ENCODE data around the gene ARPP21.
"Not testable (repeated sequence)": the region's sequence is repeated elsewhere in the genome, so short reads cannot be mapped to it uniquely, and the experiment has no call there.

The ARPP21 gene

DNA sequence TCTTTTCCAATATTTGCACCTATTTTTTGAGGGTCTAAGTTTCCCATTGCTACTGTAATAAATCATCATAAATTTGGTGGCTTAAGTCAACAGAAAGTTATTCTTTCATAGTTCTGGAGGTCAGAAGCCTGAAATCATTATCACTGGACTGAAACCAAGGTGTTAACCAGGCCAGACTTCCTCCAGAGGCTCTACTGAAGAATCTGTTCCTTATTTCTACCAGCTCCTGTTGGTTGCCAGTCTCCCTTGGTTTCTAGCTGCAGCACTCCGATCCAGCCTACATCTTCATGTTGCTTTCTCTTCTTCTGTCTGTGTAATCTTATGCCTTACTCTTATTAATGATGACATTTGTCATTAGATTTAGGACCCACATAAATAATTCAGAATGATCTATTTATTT lies 22.0 kb upstream of the ARPP21 start:
- TF ChIP-seq, protein P1, sequence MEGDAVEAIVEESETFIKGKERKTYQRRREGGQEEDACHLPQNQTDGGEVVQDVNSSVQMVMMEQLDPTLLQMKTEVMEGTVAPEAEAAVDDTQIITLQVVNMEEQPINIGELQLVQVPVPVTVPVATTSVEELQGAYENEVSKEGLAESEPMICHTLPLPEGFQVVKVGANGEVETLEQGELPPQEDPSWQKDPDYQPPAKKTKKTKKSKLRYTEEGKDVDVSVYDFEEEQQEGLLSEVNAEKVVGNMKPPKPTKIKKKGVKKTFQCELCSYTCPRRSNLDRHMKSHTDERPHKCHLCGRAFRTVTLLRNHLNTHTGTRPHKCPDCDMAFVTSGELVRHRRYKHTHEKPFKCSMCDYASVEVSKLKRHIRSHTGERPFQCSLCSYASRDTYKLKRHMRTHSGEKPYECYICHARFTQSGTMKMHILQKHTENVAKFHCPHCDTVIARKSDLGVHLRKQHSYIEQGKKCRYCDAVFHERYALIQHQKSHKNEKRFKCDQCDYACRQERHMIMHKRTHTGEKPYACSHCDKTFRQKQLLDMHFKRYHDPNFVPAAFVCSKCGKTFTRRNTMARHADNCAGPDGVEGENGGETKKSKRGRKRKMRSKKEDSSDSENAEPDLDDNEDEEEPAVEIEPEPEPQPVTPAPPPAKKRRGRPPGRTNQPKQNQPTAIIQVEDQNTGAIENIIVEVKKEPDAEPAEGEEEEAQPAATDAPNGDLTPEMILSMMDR (IDR thresholded peaks at IDR 0.05; ENCODE audit: low read depth, low read length, poor library complexity, severe bottlenecking) = no peak
- TF ChIP-seq EZH2phosphoT487 (IDR thresholded peaks at IDR 0.05; ENCODE audit: borderline replicate concordance, low read length) = no peak
- no peaks in the 10 kb centered on the region for H3K9me2 ChIP-seq (replicated peaks; ENCODE audit: control insufficient read depth, low read length)
- no peaks in the 10 kb centered on the region for H3K27me3 ChIP-seq (ENCODE audit: control insufficient read depth, low read length)
- H4K20me1 ChIP-seq (ENCODE audit: control insufficient read depth, insufficient read depth, low read depth, low read length) = no peaks in the 10 kb centered on the region
- no peak overlapping the region for H3K4me3 ChIP-seq (ENCODE audit: low read length)
- H3K9me3 ChIP-seq (ENCODE audit: control insufficient read depth, insufficient read depth, low read length) = no peaks in the 10 kb centered on the region
- no peaks in the 10 kb centered on the region for H3K36me3 ChIP-seq (ENCODE audit: control insufficient read depth, low read length)
- peaks cover 8% of the 10 kb centered on the region for H3K4me1 ChIP-seq (ENCODE audit: control insufficient read depth, low read length)
- no peaks in the 10 kb centered on the region for H3F3A ChIP-seq (ENCODE audit: control insufficient read depth, insufficient read depth)
- no peak overlapping the region for H3K27ac ChIP-seq (ENCODE audit: low read depth, low read length)
- H3K79me2 ChIP-seq (ENCODE audit: control insufficient read depth, low read length) = no peaks in the 10 kb centered on the region
- H3K4me2 ChIP-seq (ENCODE audit: low read length) = no peak overlapping the region

DNA sequence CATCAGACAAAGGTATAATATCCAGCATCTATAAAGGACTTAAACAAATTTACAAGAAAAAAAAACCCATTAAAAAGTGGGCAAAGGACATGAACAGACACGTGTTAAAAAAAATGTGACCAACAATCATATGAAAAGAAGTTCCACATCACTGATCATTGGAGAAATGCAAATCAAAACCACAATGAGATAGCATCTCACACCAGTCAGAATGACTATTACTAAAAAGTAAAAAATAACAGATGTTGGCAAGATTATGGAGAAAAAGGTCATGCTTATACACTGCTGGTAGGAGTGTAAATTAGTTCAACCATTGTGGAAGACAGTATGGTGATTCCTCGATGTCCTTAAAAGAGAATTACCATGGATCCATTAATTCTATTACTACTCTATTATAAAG lies 19.1 kb upstream of the ARPP21 start:
- H3K9me3 ChIP-seq (ENCODE audit: control insufficient read depth, insufficient read depth, low read length); H3K4me3 ChIP-seq (ENCODE audit: low read length); H3F3A ChIP-seq (ENCODE audit: control insufficient read depth, insufficient read depth); H3K4me2 ChIP-seq (ENCODE audit: low read length); H3K79me2 ChIP-seq (ENCODE audit: control insufficient read depth, low read length); H4K20me1 ChIP-seq (ENCODE audit: control insufficient read depth, insufficient read depth, low read depth, low read length); H3K27ac ChIP-seq (ENCODE audit: low read depth, low read length); H3K4me1 ChIP-seq (ENCODE audit: control insufficient read depth, low read length); H3K27me3 ChIP-seq (ENCODE audit: control insufficient read depth, low read length); H3K36me3 ChIP-seq (ENCODE audit: control insufficient read depth, low read length); H3K9me2 ChIP-seq (replicated peaks; ENCODE audit: control insufficient read depth, low read length): not testable (repeated sequence)

DNA sequence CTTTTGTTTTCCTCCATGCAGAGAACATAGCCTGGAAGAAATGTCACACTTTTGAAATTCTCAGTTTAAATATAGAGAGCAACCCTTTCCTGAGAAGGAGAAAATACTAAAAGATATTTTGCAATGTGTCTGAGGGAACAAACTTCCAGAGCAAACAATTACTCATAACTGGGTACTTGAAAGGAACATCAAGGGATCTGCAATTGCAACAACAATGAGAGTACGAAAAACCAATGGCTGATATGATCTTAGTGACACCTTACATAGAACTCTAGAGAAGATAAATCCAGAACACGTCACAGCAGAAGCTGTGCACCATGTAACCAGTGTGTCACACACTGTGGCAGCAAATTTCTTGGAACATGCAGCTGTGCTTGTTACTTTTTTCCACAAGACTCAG lies 14.6 kb upstream of the ARPP21 start:
- no peak overlapping the region for H3K27ac ChIP-seq (ENCODE audit: low read depth, low read length)
- no peak overlapping the region for H3K4me2 ChIP-seq (ENCODE audit: low read length)
- H3K79me2 ChIP-seq (ENCODE audit: control insufficient read depth, low read length) = no peaks in the 10 kb centered on the region
- H3K9me2 ChIP-seq (replicated peaks; ENCODE audit: control insufficient read depth, low read length) = no peaks in the 10 kb centered on the region
- no peaks in the 10 kb centered on the region for H3K9me3 ChIP-seq (ENCODE audit: control insufficient read depth, insufficient read depth, low read length)
- no peaks in the 10 kb centered on the region for H3K27me3 ChIP-seq (ENCODE audit: control insufficient read depth, low read length)
- no peak overlapping the region for H3K4me3 ChIP-seq (ENCODE audit: low read length)
- no peak for TF ChIP-seq EZH2phosphoT487 (IDR thresholded peaks at IDR 0.05; ENCODE audit: borderline replicate concordance, low read length)
- TF ChIP-seq, protein P1 (IDR thresholded peaks at IDR 0.05; ENCODE audit: low read depth, low read length, poor library complexity, severe bottlenecking) = no peak
- H3K36me3 ChIP-seq (ENCODE audit: control insufficient read depth, low read length) = no peaks in the 10 kb centered on the region
- no peaks in the 10 kb centered on the region for H3F3A ChIP-seq (ENCODE audit: control insufficient read depth, insufficient read depth)
- H4K20me1 ChIP-seq (ENCODE audit: control insufficient read depth, insufficient read depth, low read depth, low read length) = no peaks in the 10 kb centered on the region
- peaks cover 8% of the 10 kb centered on the region for H3K4me1 ChIP-seq (ENCODE audit: control insufficient read depth, low read length)

DNA sequence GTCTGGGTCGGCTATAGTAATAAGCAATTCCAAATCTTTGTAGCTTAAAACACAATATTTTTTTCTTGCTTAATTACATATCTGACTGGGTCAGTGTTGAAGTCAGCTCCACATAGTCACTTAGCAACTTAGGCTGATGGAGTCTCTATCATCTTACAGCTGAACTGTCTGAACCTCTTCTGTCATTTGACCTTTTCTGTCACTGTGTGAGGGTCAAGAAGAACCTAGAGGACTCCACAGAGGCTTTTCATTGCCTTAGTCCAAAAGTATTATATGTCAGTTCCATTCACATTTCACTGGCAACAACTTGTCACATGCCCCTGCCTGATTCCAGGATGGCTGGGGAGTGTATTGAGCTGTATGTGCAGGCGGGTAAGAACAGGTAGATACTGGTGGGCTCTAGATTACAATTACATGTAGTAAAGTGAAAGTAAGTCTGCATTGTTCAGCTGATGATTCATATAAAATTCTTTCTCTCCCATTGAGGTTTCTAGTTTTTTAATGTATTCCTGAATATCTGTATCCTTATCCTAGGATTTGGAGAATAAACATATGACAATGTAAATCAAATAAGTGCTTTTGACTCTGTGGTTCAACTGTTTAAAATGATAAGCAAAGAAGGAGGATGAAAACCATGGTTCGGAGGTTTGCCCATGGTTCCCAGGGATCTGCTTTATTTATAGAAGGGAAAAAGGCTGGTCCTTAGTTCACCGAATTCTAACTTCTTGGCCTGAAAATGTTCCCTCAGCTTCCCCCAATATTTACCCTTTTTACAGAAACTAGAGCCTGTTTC lies 5.8 kb upstream of the ARPP21 start:
- Histone ChIP-seq H3F3A (ENCODE audit: control insufficient read depth, insufficient read depth) (no peaks in the 10 kb centered on the region), H3K4me2 (ENCODE audit: low read length) (no peak overlapping the region), H3K27me3 (ENCODE audit: control insufficient read depth, low read length) (no peaks in the 10 kb centered on the region), H4K20me1 (ENCODE audit: control insufficient read depth, insufficient read depth, low read depth, low read length) (no peaks in the 10 kb centered on the region), H3K27ac (ENCODE audit: low read depth, low read length) (no peak overlapping the region), H3K4me1 (ENCODE audit: control insufficient read depth, low read length) (no peaks in the 10 kb centered on the region), H3K9me2 (replicated peaks; ENCODE audit: control insufficient read depth, low read length) (no peaks in the 10 kb centered on the region), H3K79me2 (ENCODE audit: control insufficient read depth, low read length) (no peaks in the 10 kb centered on the region), H3K4me3 (ENCODE audit: low read length) (no peak overlapping the region), H3K36me3 (ENCODE audit: control insufficient read depth, low read length) (no peaks in the 10 kb centered on the region), H3K9me3 (ENCODE audit: control insufficient read depth, insufficient read depth, low read length) (no peaks in the 10 kb centered on the region)
- TF ChIP-seq EZH2phosphoT487 (IDR thresholded peaks at IDR 0.05; ENCODE audit: borderline replicate concordance, low read length) = no peak
- TF ChIP-seq, protein P1 (IDR thresholded peaks at IDR 0.05; ENCODE audit: low read depth, low read length, poor library complexity, severe bottlenecking) = no peak

Data from DOHH2 (cell line).